SJCRH30 (cell line): Measurements from ENCODE around the gene MPP1. TPM values are rescaled to one million over a fixed set of nuclear protein-coding genes. Genes with fewer than 3 reads are reported as not detected.

Experiments used
- DNase-seq, 2 experiments: peaks; one replicate each; pipeline ENCODE4 v3.0.0-alpha.2; 2015 to 2020
- H3K27ac ChIP-seq: fragments of 250-450 bp; sonication (Bioruptor Pico); 2 replicates; pipeline ENCODE4 v1.5.1; 2020; ENCODE audit warnings: mild to moderate bottlenecking, moderate library complexity
- H3K27me3 ChIP-seq: fragments of 250-450 bp; sonication (Bioruptor Pico); 2 replicates; pipeline ENCODE4 v1.5.1; 2020; ENCODE audit warnings: mild to moderate bottlenecking, moderate library complexity
- H3K36me3 ChIP-seq: fragments of 250-450 bp; sonication (Bioruptor Pico); 2 replicates; pipeline ENCODE4 v1.5.1; 2020; ENCODE audit warnings: mild to moderate bottlenecking, moderate library complexity
- H3K4me1 ChIP-seq: fragments of 250-450 bp; sonication (Bioruptor Pico); 2 replicates; pipeline ENCODE4 v1.5.1; 2020; ENCODE audit warnings: mild to moderate bottlenecking, moderate library complexity
- H3K4me3 ChIP-seq: fragments of 250-450 bp; sonication (Bioruptor Pico); 2 replicates; pipeline ENCODE4 v1.5.1; 2020; ENCODE audit warnings: mild to moderate bottlenecking, moderate library complexity
- H3K9me3 ChIP-seq: fragments of 250-450 bp; sonication (Bioruptor Pico); replicated peaks from 2 replicates; pipeline ENCODE4 v1.5.1; 2020; ENCODE audit warnings: mild to moderate bottlenecking, moderate library complexity
- total RNA-seq: library from RNA; depleted of rRNA; stranded (reverse); fragments of >200 nt; shearing (Covaris generic); gene quantifications from 2 replicates; pipeline ENCODE4 v1.2.3, GENCODE V29; 2014

Gene MPP1
- total RNA-seq, 1 experiment from 2014 or later: not detected

GRCh38 chrX:154799556-154800348 lies 5.5 kb downstream of the MPP1 start:
- H3K27ac ChIP-seq: no peak overlapping the region
- no peaks in the 10 kb centered on the region for H3K36me3 ChIP-seq
- H3K4me3 ChIP-seq: no peak overlapping the region
- no peaks in the 10 kb centered on the region for H3K9me3 ChIP-seq
- peaks cover 10% of the 10 kb centered on the region; the same call in 1 of the 2 replicates for H3K4me1 ChIP-seq
- peak; percentile 67 to 71 for DNase-seq
- H3K27me3 ChIP-seq: no peaks in the 10 kb centered on the region

DNA sequence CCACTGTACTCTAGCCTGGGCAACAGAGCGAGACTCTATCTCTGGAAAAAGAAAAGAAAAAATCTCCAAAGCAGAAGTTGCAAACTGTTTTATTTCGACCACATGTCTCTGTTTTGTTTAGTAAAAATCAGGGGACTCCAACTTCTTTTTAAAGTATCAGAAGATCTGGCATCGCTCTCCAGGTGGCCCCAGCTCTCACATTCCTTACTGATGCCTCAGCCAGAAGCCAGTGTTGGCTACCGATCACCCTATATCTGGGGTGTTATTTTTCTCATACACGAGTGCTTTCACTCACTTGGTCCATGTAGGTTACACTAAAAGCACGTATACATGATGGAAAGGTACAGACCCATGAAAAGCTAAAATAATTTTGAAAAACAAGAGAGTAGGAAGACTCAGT lies 8.3 kb downstream of the MPP1 start:
- H3K4me1 ChIP-seq: peaks cover 10% of the 10 kb centered on the region; the same call in 1 of the 2 replicates
- no peaks in the 10 kb centered on the region for H3K36me3 ChIP-seq
- H3K4me3 ChIP-seq: no peak overlapping the region
- H3K27ac ChIP-seq: no peak overlapping the region
- H3K9me3 ChIP-seq: no peaks in the 10 kb centered on the region
- no peaks in the 10 kb centered on the region for H3K27me3 ChIP-seq
- no peak for DNase-seq

GRCh38 chrX:154795016-154795415 lies 10.3 kb downstream of the MPP1 start:
- no peak for DNase-seq
- no peak overlapping the region for H3K27ac ChIP-seq
- H3K4me1 ChIP-seq: peaks cover 7% of the 10 kb centered on the region; the same call in 1 of the 2 replicates
- no peaks in the 10 kb centered on the region for H3K36me3 ChIP-seq
- no peaks in the 10 kb centered on the region for H3K9me3 ChIP-seq
- no peak overlapping the region for H3K4me3 ChIP-seq
- no peaks in the 10 kb centered on the region for H3K27me3 ChIP-seq

- H3K27ac ChIP-seq: no peak overlapping the region
- H3K9me3 ChIP-seq: no peaks in the 10 kb centered on the region
- H3K27me3 ChIP-seq: no peaks in the 10 kb centered on the region
- no peaks in the 10 kb centered on the region for H3K36me3 ChIP-seq
- no peak overlapping the region for H3K4me3 ChIP-seq
- H3K4me1 ChIP-seq: no peaks in the 10 kb centered on the region
- DNase-seq: no peak
These were observed 12.0 kb downstream of the MPP1 start for GRCh38 chrX:154793084-154793795.

DNA sequence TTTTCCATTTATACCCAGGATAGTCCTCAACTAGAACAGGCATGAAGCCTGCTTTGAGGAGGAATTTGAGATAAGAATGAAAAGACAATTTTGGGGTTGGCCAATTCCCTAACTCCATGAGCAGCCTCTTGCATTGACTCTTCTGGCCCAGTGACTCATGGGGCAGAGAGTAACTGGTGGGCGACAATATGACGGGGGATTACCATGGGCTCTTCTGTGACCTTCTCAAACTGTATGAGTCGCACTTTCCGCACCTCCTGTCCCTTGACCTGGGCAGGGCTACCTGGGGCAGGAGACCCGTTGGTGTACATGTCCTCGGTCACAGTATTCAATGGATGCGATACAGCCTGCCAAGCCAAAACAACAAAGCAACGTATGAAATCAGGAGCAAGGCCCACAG lies 13.3 kb downstream of the MPP1 start:
- H3K9me3 ChIP-seq: no peaks in the 10 kb centered on the region
- H3K27ac ChIP-seq: no peak overlapping the region
- no peaks in the 10 kb centered on the region for H3K4me1 ChIP-seq
- no peak overlapping the region for H3K4me3 ChIP-seq
- no peaks in the 10 kb centered on the region for H3K36me3 ChIP-seq
- DNase-seq: no peak
- no peaks in the 10 kb centered on the region for H3K27me3 ChIP-seq

- H3K27me3 ChIP-seq: no peaks in the 10 kb centered on the region
- no peak overlapping the region for H3K4me3 ChIP-seq
- H3K4me1 ChIP-seq: no peaks in the 10 kb centered on the region
- no peak for DNase-seq
- H3K9me3 ChIP-seq: no peaks in the 10 kb centered on the region
- no peaks in the 10 kb centered on the region for H3K36me3 ChIP-seq
- no peak overlapping the region for H3K27ac ChIP-seq
These were observed 13.8 kb downstream of the MPP1 start for GRCh38 chrX:154791467-154791866.

DNA sequence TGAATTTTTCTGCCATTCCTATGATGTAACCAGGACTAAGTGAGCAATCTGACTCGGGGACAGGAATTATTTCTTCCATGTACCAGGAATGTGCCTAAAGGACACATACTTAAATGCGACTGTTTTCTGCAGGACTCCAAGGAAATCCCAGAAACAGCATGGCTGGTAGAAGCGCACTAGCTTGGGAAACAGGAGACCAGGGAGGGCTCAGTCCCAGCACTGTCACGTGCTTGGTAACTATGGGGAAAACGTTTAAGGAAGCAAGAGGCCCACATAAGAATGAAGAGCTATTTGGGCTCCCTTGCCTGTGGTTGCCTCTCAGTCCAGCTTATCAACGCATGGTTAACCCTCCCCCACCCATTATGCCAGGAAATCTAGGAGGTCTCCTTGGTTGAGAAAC lies 19.6 kb downstream of the MPP1 start:
- Histone ChIP-seq H3K27me3 (no peaks in the 10 kb centered on the region), H3K36me3 (no peaks in the 10 kb centered on the region)

GRCh38 chrX:154784149-154784995 lies 20.9 kb downstream of the MPP1 start:
- no peaks in the 10 kb centered on the region for H3K4me1 ChIP-seq
- no peaks in the 10 kb centered on the region for H3K36me3 ChIP-seq
- H3K9me3 ChIP-seq: no peaks in the 10 kb centered on the region
- no peaks in the 10 kb centered on the region for H3K27me3 ChIP-seq
- H3K4me3 ChIP-seq: no peak overlapping the region
- no peak for DNase-seq
- H3K27ac ChIP-seq: no peak overlapping the region

More for the DNA sequence above, 19.6 kb downstream of the MPP1 start:
- Histone ChIP-seq H3K9me3 (no peaks in the 10 kb centered on the region), H3K27ac (no peak overlapping the region), H3K4me1 (no peaks in the 10 kb centered on the region), H3K4me3 (no peak overlapping the region)
- DNase-seq: no peak

- no peaks in the 10 kb centered on the region for H3K4me1 ChIP-seq
- no peak for DNase-seq
- H3K9me3 ChIP-seq: no peaks in the 10 kb centered on the region
- H3K27me3 ChIP-seq: no peaks in the 10 kb centered on the region
- H3K27ac ChIP-seq: no peak overlapping the region
- peaks cover 7% of the 10 kb centered on the region for H3K36me3 ChIP-seq
- no peak overlapping the region for H3K4me3 ChIP-seq
These were observed 24.3 kb downstream of the MPP1 start for GRCh38 chrX:154780968-154781367.

DNA sequence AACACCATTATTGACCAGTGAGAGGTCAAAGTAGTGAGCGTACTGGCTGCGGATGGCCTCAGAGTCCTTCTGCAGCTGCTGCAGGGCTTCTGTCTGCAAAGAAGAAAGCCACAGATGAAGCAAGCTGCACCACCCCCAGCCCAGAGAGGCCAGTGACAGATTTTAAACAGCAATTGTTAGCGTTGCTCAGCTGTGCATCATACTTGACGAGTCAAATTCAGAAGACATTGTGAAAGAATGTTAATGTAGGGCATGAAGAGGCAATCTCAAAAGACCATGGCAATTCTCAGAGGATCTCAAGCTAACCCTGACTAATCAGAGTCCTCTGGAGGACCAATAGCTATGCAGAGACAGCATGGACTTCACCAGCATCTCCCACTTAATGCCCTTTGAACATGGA lies 26.0 kb downstream of the MPP1 start:
- no peaks in the 10 kb centered on the region for H3K4me1 ChIP-seq
- peaks cover 15% of the 10 kb centered on the region for H3K36me3 ChIP-seq
- H3K27ac ChIP-seq: no peak overlapping the region
- DNase-seq: peak; percentile 7 to 21
- H3K27me3 ChIP-seq: no peaks in the 10 kb centered on the region
- no peaks in the 10 kb centered on the region for H3K9me3 ChIP-seq
- no peak overlapping the region for H3K4me3 ChIP-seq

DNA sequence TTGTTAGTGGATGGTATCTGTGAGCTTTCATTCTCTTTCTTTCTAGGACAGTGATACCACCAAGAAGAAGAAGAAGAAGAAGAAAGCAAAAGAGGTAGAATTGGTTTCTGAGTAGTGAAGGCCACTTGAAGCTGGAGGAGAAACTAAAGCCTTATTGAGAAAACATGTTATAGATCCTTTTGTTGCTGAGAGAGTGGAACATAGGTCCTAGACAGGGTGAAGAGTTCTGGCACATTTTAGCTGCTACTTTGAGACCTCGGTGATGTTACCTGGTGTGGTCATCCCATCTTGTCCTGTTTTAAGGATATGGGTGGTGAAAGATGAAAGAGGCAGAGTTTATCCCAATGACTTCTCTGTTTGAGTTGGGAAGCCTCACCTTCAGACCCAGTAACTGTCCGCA lies 28.5 kb downstream of the MPP1 start:
- Histone ChIP-seq H3K36me3 (peaks cover 32% of the 10 kb centered on the region), H3K27ac (no peak overlapping the region), H3K4me1 (no peaks in the 10 kb centered on the region), H3K27me3 (no peaks in the 10 kb centered on the region), H3K4me3 (no peak overlapping the region), H3K9me3 (no peaks in the 10 kb centered on the region)
- no peak for DNase-seq

- H3K9me3 ChIP-seq: no peaks in the 10 kb centered on the region
- H3K36me3 ChIP-seq: peaks cover 38% of the 10 kb centered on the region
- H3K27ac ChIP-seq: no peak overlapping the region
- H3K27me3 ChIP-seq: no peaks in the 10 kb centered on the region
- DNase-seq: no peak
- no peaks in the 10 kb centered on the region for H3K4me1 ChIP-seq
- H3K4me3 ChIP-seq: no peak overlapping the region
These were observed 29.6 kb downstream of the MPP1 start for GRCh38 chrX:154775419-154776349.

- DNase-seq: no peak
- Histone ChIP-seq H3K4me1 (no peaks in the 10 kb centered on the region), H3K27me3 (no peaks in the 10 kb centered on the region), H3K4me3 (no peak overlapping the region), H3K9me3 (no peaks in the 10 kb centered on the region), H3K36me3 (peaks cover 43% of the 10 kb centered on the region), H3K27ac (no peak overlapping the region)
These were observed 30.7 kb downstream of the MPP1 start for GRCh38 chrX:154774622-154775021.
